Activated CD8-positive, alpha-beta memory T cell treated with anti-CD3 and anti-CD28 coated beads for 24 hours (primary cell): Measurements from ENCODE around the gene COL9A3.

Experiments used
- DNase-seq: peaks from one replicate; pipeline ENCODE4 v3.0.0-alpha.2; 2020

Gene COL9A3

GRCh38 chr20:62824476-62825332 lies 7.9 kb downstream of the COL9A3 start:
- DNase-seq, result no peak

GRCh38 chr20:62825333-62825985 lies 8.6 kb downstream of the COL9A3 start:
- no peak for DNase-seq

- DNase-seq, result no peak
These were observed 9.3 kb downstream of the COL9A3 start for GRCh38 chr20:62825986-62826645.

GRCh38 chr20:62826646-62827310 lies 9.9 kb downstream of the COL9A3 start:
- no peak for DNase-seq

- DNase-seq, result no peak
These were observed 10.6 kb downstream of the COL9A3 start for GRCh38 chr20:62827311-62828038.

GRCh38 chr20:62828051-62828450 lies 11.2 kb downstream of the COL9A3 start:
- DNase-seq, result no peak

- no peak for DNase-seq
These were observed 11.8 kb downstream of the COL9A3 start for GRCh38 chr20:62828511-62829230.

GRCh38 chr20:62829231-62830230 lies 12.7 kb downstream of the COL9A3 start:
- DNase-seq, result no peak

GRCh38 chr20:62830251-62830650 lies 13.4 kb downstream of the COL9A3 start:
- DNase-seq, result no peak

- no peak for DNase-seq
These were observed 14.0 kb downstream of the COL9A3 start for GRCh38 chr20:62830821-62831220.

- DNase-seq, result no peak
These were observed 14.5 kb downstream of the COL9A3 start for GRCh38 chr20:62831361-62831788.

- no peak for DNase-seq
These were observed 15.0 kb downstream of the COL9A3 start for GRCh38 chr20:62831854-62832211.

GRCh38 chr20:62832212-62832922 lies 15.5 kb downstream of the COL9A3 start:
- no peak for DNase-seq

- no peak for DNase-seq
These were observed 16.1 kb downstream of the COL9A3 start for GRCh38 chr20:62832951-62833391.

- DNase-seq, result no peak
These were observed 18.3 kb downstream of the COL9A3 start for GRCh38 chr20:62834967-62835730.

GRCh38 chr20:62835931-62836861 lies 19.3 kb downstream of the COL9A3 start:
- no peak for DNase-seq

GRCh38 chr20:62836967-62837490 lies 20.2 kb downstream of the COL9A3 start:
- DNase-seq, result no peak

- DNase-seq, result no peak
These were observed 20.9 kb downstream of the COL9A3 start for GRCh38 chr20:62837790-62838127.
